Tibial artery (tissue), 4 donors: ENCODE results near the gene CACNA1D.

Experiments
- DNase-seq, 2 donors: peaks; one replicate each; pipeline ENCODE4 v3.0.0-alpha.2; 2019
- H3K27ac ChIP-seq, 2 donors: fragments of 200-600 bp; sonication (generic) in 1 of 2; 1 replicate in 1 of 2; 2 replicates in 1 of 2; pipeline ENCODE4 v1.5.1; 2018 to 2019; ENCODE audit warnings: mild to moderate bottlenecking in 1 of 2
- H3K27me3 ChIP-seq, 2 donors: fragments of 200-600 bp; sonication (generic) in 1 of 2; one replicate each; pipeline versions ENCODE4 v1.5.1 to v1.6.0; 2016 to 2019
- H3K36me3 ChIP-seq, 3 donors: fragments of 200-600 bp; sonication (generic) in 2 of 3; one replicate each; pipeline ENCODE4 v1.5.1; 2016 to 2019; ENCODE audit warnings: mild to moderate bottlenecking in 2 of 3
- H3K4me1 ChIP-seq, 4 donors: fragments of 200-600 bp; sonication (generic) in 2 of 4; 1 replicate in 3 of 4; 2 replicates in 1 of 4; pipeline ENCODE4 v1.5.1; 2016 to 2019
- H3K4me3 ChIP-seq, 2 donors: fragments of 200-600 bp; sonication (generic) in 1 of 2; 1 replicate in 1 of 2; 2 replicates in 1 of 2; pipeline ENCODE4 v1.5.1; 2018 to 2019; ENCODE audit warnings: mild to moderate bottlenecking in 2 of 2
- H3K9me3 ChIP-seq, 3 donors: fragments of 200-600 bp; sonication (generic) in 1 of 3; one replicate each; pipeline ENCODE4 v1.5.1; 2016 to 2019
- CTCF ChIP-seq, 2 experiments: fragments of 200-600 bp in 1 of 2; fragments of 450-650 bp in 1 of 2; IDR thresholded peaks; one replicate each; pipeline ENCODE4 v1.5.1; 2017 to 2019; ENCODE audit warnings: antibody characterized with exemption in 2 of 2, mild to moderate bottlenecking in 1 of 2, moderate library complexity in 1 of 2
- intact Hi-C: fragments of 100-400 bp; cut with DNase I; formaldehyde crosslinking; loops from one replicate; pipeline ENCODE4 v1.15.0; 2023; ENCODE audit warnings: low total_unique reads

Gene CACNA1D

GRCh38 chr3:53691349-53691748, 196.9 kb downstream of the CACNA1D start:
- no peaks in the 10 kb centered on the region for H3K9me3 ChIP-seq
- H3K36me3 ChIP-seq, result no peaks in the 10 kb centered on the region
- H3K27me3 ChIP-seq, result peaks cover 0 to 11% of the 10 kb centered on the region in 2 donors
- TF ChIP-seq CTCF (IDR thresholded peaks at IDR 0.05), result no peak
- no peak overlapping the region for H3K27ac ChIP-seq
- no peak for DNase-seq
- intact Hi-C loops, result no loop called here
- no peaks in the 10 kb centered on the region for H3K4me1 ChIP-seq
- no peak overlapping the region for H3K4me3 ChIP-seq

DNA sequence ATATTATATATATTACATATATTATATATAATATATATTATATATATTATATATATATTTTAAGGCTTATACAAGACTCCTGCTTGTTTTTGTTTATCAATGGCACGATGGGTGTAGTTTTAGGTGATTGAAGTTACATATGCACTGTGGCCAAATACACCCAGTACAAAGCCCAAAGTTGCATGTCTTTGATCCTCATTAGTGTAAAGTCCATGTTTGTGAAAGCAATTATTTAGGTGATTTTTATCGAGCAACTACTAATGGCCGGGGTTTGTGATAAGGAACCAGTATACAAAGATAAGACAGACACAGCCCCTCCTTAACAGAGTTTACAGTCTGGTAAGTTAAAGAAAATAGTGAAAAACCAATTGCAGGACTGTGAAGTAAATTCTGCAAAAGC, 197.5 kb downstream of the CACNA1D start:
- TF ChIP-seq CTCF (IDR thresholded peaks at IDR 0.05), result no peak
- H3K27ac ChIP-seq, result no peak overlapping the region
- intact Hi-C loops, result no loop called here
- no peaks in the 10 kb centered on the region for H3K9me3 ChIP-seq
- DNase-seq, result no peak
- no peaks in the 10 kb centered on the region for H3K36me3 ChIP-seq
- H3K4me1 ChIP-seq, result no peaks in the 10 kb centered on the region
- H3K27me3 ChIP-seq, result peaks cover 0 to 11% of the 10 kb centered on the region in 2 donors
- H3K4me3 ChIP-seq, result no peak overlapping the region

GRCh38 chr3:53693451-53693850, 199.0 kb downstream of the CACNA1D start:
- DNase-seq, result no peak
- no peaks in the 10 kb centered on the region for H3K36me3 ChIP-seq
- intact Hi-C loops, result no loop called here
- TF ChIP-seq CTCF (IDR thresholded peaks at IDR 0.05), result no peak
- peaks cover 0 to 11% of the 10 kb centered on the region in 2 donors for H3K27me3 ChIP-seq
- H3K4me1 ChIP-seq, result no peaks in the 10 kb centered on the region
- H3K4me3 ChIP-seq, result no peak overlapping the region
- no peak overlapping the region for H3K27ac ChIP-seq
- H3K9me3 ChIP-seq, result no peaks in the 10 kb centered on the region

GRCh38 chr3:53694046-53694445, 199.6 kb downstream of the CACNA1D start:
- intact Hi-C loops, result no loop called here
- H3K9me3 ChIP-seq, result no peaks in the 10 kb centered on the region
- H3K27me3 ChIP-seq, result peaks cover 0 to 11% of the 10 kb centered on the region in 2 donors
- TF ChIP-seq CTCF (IDR thresholded peaks at IDR 0.05), result no peak
- no peaks in the 10 kb centered on the region for H3K4me1 ChIP-seq
- no peak for DNase-seq
- no peaks in the 10 kb centered on the region for H3K36me3 ChIP-seq
- no peak overlapping the region for H3K27ac ChIP-seq
- H3K4me3 ChIP-seq, result no peak overlapping the region

DNA sequence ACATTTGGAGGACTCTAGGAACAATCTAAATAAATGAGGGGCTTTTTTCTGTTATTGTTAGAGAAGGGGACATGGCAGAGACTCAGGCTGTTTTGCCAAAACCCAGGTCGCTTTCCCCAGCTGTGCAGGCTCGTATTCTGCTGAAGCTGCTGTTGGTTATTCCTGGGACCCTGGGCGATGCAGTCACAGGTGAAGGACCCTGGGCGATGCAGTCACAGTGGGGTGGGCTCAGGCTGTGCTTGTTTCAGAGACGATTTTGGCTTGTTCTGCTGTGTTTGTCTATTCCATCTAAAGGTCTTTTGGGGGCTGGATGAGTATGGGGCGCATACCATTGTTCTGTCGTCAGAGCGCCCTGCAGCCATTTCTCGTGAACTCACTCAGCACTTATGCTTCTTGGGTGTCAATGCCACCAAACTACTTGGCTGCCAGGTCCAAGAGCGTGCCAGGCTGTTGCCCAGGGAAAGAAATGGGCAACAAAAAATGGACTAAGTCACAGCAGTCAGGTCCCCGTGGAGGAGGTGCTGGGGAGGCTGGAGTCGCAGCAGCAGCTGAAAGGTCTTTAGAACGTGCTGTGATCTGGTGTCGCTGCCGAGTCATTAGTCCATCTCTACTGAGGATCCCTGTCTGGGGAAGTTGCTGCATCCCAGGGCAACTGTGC, 200.4 kb downstream of the CACNA1D start:
- peaks cover 0 to 11% of the 10 kb centered on the region in 2 donors for H3K27me3 ChIP-seq
- intact Hi-C loops, result no loop called here
- no peak for DNase-seq

More for the DNA sequence above, 200.4 kb downstream of the CACNA1D start:
- Histone ChIP-seq H3K4me1 (no peaks in the 10 kb centered on the region), H3K27ac (no peak overlapping the region), H3K4me3 (no peak overlapping the region), H3K9me3 (no peaks in the 10 kb centered on the region), H3K36me3 (no peaks in the 10 kb centered on the region)
- no peak for TF ChIP-seq CTCF (IDR thresholded peaks at IDR 0.05)
